ENCODE results near the gene KLF5. TPM values are rescaled to one million over a fixed set of nuclear protein-coding genes. Genes with fewer than 3 reads are reported as not detected.

KLF5 gene
- total and polyA plus RNA-seq, 2 of the 4 experiments (the other 2 are of a cell fraction): 5.4 to 8.8 TPM

DNA sequence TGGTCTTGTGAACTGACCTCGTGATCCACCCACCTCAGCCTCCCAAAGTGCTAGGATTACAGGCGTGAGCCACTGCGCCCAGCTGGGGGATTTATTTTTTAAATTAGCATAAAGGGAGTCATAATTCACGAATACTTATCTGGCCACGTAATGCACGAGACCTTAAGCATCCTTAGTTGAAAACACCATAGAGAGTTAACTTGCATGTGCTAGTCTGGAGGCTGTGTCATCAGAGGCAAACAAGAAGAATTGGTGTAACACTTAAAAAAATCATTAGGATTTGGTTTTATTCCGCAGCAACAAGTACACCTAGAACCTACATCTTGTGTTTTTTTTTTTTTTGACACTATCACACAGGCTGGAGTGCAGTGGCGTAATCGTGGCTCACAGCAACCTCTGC is 19.1 kb downstream of the KLF5 start:
- Histone ChIP-seq H3K9me1 (ENCODE audit: insufficient read depth, low read length) (peaks cover 3% of the 10 kb centered on the region; the same call in 1 of the 2 replicates), H3K4me3 (ENCODE audit: insufficient read depth, low read depth, low read length) (no peak overlapping the region), H4K91ac (ENCODE audit: insufficient read depth, low read depth, low read length) (no peak overlapping the region), H3K23ac (ENCODE audit: low read depth, low read length) (no peak overlapping the region), H3K9me3 (ENCODE audit: control insufficient read depth, insufficient read depth, low read length) (no peaks in the 10 kb centered on the region), H4K5ac (ENCODE audit: low read depth, low read length) (no peak overlapping the region), H3K56ac (ENCODE audit: extremely low read depth, insufficient read depth, low read length) (no peak overlapping the region), H2AFZ (replicated peaks; ENCODE audit: low read length, poor library complexity) (no peak overlapping the region), H2BK5ac (ENCODE audit: low read depth, low read length, poor library complexity, severe bottlenecking) (no peak overlapping the region), H2BK15ac (ENCODE audit: low read depth, low read length) (no peak overlapping the region), H3K79me1 (ENCODE audit: low read depth in 1 of 2, low read length in 2 of 2) (peaks cover 5 to 23% of the 10 kb centered on the region in 2 experiments; a peak in 2 of 4 replicates), H3K18ac (ENCODE audit: low read depth, low read length) (no peak overlapping the region), H3K14ac (replicated peaks; ENCODE audit: low read depth, low read length) (no peak overlapping the region), H3K4me1 (ENCODE audit: control insufficient read depth, insufficient read depth, low read length) (peaks cover 11% of the 10 kb centered on the region), H3K4me2 (ENCODE audit: low read depth, low read length) (no peak overlapping the region), H3K4ac (ENCODE audit: low read depth, low read length) (no peak overlapping the region), H4K8ac (ENCODE audit: low read depth in 2 of 2, low read length in 2 of 2) (no peak overlapping the region), H3K9ac (ENCODE audit: low read depth, low read length) (no peak overlapping the region), H2AK9ac (replicated peaks; ENCODE audit: low read depth, low read length, poor library complexity) (no peak overlapping the region), H2BK20ac (ENCODE audit: low read depth, low read length) (no peak overlapping the region), H2AK5ac (ENCODE audit: low read depth, low read length) (no peak overlapping the region), H2BK120ac (ENCODE audit: low read depth, low read length) (no peak overlapping the region), H4K20me1 (ENCODE audit: insufficient read depth, low read length) (no peaks in the 10 kb centered on the region), H3K36me3 (ENCODE audit: control insufficient read depth, insufficient read depth, low read length) (peaks cover 3% of the 10 kb centered on the region; the same call in 1 of the 2 replicates), H3K27me3 (ENCODE audit: control insufficient read depth, insufficient read depth, low read length) (no peaks in the 10 kb centered on the region), H3K27ac (ENCODE audit: insufficient read depth, low read length) (no peak overlapping the region)
- DNase-seq (no peak), ATAC-seq (ENCODE audit: low read depth) (no peak)
- in situ Hi-C loops (cut with MboI; ENCODE audit: low sequenced_read_pairs): no loop called here
- POLR2A ChIA-PET (ENCODE audit: unreplicated experiment): no interaction called here
- no TSS peak for BruUV-seq (replicated peaks)
- intact Hi-C loops (cut with micrococcal nuclease): no loop called here
- dilution Hi-C loops (cut with HindIII; ENCODE audit: low sequenced_read_pairs, unreplicated experiment): no loop called here
- no CpG with 5 or more reads among the region's 9 CpGs for WGBS, 2 experiments (ENCODE audit: extremely low coverage in 2 of 2, insufficient read length in 1 of 2)
- CTCF ChIA-PET: no interaction called here
- TF ChIP-seq MAFK (IDR thresholded peaks at IDR 0.05; ENCODE audit: low read depth, low read length): no peak
